EH (cell line): ENCODE measurements around the gene KRTAP7-1.

Experiments used
- DNase-seq: peaks from one replicate; pipeline ENCODE4 v3.0.0-alpha.2; 2015; ENCODE audit warnings: low read depth

The KRTAP7-1 gene, protein sequence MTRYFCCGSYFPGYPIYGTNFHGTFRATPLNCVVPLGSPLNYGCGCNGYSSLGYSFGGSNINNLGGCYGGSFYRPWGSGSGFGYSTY

DNA sequence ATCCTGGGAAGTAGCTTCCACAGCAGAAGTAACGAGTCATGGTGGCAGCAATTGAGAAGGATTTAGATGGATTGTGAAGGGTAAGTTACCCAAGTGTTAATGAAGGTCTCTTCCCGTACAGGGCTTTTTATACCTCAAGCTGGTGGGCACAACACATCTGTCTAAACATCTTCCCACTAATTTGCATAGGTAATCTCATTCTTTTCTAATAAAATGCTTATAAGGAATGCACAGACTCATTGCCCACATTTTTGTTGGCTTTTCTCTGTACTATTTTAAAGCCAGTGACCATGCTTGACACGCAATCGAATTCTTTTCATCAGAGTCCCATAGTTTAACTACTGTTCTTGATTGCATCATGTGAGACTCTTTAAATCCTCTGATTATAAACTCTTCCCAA, at the start of gene KRTAP7-1:
Gene KRTAP7-1, minus strand, starts transcription at position 101 of the 400 bp plus-strand sequence. Its CDS starts 61 bp downstream, at position 40.
- no peak for DNase-seq

DNA sequence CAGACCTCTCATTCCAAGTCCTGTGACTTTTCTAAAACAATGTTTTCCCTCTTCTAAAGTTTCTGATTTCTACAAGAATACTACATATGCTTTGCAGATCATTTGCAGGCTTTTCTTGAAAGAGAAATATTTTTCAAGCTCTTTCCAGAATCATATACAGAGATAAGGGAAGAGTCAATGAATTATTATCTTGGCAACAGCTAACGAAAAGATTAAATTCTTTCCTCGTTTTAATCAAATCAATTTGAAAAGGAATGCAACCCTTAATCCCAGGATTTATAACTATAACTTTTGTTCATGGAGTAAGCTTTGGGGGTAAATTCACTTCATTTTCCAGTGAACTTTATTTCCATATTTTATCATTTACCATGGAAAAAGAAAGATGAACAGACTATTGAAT, 45.0 kb upstream of the KRTAP7-1 start:
- no peak for DNase-seq

DNA sequence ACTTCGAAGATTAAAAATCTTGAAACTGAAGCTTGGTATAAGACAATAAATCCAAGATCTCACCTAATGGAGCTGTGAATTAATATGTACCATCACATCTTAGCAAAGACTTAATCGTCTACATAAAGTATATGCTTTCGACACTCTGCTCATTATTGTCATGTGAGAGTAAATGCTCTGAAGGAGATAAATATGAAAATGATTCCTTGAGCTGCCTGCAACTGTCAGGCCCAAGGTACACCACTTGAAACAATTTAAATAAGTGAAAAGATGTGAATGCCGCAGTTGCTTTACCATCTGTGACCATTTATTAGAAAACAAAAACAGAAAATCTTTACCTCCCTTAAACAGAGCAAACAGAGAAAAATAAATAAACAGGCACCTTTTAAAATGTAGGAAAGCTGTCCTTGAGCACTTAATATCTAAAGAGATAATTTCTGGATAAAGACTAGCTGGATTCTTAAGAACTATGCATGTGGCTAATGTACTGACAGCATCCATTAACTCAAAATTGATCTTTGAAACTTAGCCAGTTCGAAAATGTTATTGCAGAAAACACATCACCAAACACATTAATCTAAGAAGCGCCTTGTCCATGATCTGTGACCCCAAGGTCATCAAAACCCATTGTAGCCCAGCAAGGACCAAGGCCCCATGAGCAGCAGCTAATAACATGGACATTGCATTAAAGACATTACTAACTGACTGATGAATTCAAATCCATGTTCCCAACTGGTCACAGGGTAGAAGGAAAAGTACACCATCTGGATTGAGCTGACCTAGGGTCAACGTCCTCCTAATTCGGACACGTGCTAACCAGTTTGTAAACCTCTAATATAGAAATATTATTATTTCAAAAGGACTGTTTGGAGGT, 18.3 kb upstream of the KRTAP7-1 start:
- no peak for DNase-seq

DNA sequence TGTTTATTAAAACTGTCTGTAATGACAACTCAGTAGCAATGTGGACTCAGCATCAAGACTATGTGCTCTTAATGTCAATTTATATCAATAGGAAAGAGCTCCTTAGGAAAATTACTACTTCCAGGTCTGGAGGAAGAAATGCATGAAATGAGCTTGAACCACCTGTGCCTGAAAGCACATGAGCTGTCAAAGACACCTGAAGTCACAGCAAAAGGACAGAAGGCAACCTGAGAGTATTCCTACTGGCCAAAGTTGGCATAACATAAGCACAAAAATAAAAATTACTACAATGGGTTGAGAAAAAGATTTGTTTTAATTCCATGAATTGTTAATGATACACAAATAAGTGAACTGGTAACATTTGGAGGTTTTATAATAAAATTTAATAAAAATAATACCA, 13.4 kb upstream of the KRTAP7-1 start:
- DNase-seq, result no peak

DNA sequence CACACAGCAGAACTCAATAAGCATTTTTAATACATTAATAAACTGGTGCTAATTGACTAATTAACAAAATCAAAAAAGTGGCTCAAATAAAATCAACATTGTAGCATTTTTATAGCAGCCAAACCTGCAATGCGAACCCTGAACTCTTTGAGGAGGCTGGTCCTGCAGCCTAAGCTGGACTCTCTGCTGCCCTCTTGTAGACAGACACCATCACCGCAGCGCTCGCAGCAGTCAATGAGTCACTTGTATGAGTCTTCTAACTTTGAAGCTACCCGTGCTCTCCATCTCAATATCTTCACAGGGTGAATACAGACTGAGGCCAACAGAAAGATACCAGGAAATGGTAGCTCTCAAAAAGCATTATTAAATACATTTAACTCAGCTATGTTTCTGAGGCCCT, 9.7 kb upstream of the KRTAP7-1 start:
- no peak for DNase-seq

DNA sequence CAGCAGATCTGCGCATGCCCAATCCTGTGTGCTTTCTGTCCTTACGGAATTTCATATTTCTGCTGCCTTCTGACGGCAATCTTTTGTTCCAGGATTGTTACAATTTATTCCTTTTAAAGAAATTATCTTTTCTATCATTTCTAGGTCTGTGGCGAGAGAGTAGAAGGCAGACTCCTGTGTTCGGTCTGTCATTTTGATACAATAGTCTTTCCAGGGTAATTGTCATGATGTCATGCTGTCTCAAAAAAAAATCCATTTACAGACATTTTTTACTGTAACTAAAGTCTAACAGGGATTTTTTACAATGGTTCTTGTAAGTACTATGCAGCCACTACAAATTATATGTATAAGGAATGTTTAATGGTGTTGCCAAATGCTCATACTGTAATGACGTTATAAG, 9.0 kb upstream of the KRTAP7-1 start:
- no peak for DNase-seq

DNA sequence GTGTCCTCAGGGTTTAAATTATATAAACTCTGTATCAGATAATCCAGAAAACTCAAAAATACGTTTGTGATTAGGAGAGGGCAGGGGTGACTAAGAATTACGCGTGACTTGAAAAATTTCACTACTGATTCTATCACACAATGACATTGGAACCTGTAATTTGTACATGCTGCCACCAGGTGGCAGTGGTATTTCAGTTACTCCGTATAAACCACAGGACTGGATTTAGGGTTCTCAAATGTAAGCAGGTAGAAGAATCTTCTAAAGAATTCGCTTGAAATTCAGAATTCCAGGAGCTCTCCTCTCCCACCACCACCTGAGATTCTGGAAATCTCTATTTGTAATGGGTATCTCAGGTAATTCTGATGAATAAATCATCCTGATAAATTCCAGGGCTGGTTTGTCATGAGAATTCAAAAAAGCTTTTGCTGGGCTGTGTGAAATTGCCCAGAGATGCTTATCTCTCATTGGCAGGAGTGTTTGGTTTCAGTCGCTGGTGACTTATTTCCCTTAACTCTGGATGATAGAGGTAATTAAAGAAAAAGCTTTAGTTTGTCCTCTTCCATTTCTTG, 1.7 kb upstream of the KRTAP7-1 start:
- DNase-seq, result no peak

DNA sequence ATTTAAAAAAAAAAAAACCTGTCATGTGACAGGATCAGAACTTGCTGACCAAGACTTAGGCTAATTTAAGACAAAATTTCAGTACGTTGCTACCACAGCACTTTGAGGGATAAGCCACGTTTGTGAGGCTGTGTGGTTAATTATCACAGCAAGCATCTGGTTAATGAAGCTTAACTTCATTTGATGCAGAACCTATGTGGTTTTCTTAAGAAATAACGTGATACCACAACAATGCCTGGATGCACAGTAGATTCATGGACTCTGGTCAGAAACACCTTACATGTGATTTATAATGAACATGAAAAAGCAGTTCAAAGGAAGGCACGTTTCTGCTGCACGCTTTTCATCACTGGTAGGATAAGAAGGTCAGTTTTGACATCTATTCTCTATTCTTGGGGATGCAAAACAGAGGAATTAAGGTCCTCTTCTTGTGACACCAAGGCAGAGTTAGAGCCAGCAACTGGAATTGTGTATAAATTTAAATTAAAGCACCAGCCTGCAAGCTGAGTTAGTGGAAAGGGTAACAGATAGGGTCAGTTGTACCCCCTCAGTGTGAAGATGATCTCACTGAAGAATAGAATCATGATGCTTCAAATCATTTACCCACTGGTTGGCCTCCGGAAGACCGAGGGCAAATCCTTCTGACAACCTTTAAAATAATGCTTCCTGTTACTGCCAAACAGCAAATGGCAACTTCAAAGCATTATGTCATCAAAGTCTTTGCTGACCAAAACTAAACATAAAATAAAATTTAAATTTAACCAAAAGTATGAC, 10.5 kb downstream of the KRTAP7-1 start:
- no peak for DNase-seq

DNA sequence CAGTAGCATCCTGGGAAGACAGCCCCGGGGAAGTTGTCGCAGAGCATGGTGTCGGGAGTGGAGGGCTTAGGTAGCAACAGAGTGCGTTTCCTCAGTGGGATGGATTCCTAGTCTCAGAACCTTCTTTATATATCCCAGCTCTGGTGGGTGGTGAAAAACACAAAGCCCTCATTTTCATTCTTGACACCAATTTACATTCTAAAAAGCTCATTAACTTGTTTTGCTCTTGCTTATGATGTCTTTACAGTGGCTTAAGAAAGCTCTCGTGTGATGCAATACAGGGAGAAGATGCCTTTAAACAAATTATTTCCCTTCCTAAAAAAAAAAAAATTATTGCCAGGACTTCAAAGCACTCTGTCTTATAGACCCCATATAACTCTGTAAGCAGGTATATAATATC, 16.4 kb downstream of the KRTAP7-1 start, which contains the start of gene KRTAP8-1:
Gene KRTAP8-1, minus strand, starts transcription at position 101 of the 400 bp plus-strand sequence. Its CDS starts 54 bp downstream, at position 47.
- no peak for DNase-seq

DNA sequence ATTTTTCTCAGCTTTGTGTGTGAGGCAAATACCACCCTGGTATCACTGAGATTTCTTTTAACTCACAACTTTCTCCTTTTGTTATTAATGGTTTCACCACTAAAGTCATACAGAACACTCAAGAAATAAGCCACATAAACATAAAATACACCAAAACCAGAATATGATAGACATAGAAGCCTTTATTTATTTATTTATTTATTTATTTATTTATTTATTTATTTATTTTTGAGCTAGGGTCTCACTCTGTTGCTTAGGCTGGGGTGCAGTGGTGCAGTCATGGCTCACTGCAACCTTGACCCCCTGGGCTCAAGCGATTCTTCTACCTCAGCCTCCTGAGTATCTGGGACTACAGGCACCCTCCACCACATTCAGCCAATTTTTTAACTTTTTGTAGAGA, 29.0 kb downstream of the KRTAP7-1 start:
- no peak for DNase-seq

DNA sequence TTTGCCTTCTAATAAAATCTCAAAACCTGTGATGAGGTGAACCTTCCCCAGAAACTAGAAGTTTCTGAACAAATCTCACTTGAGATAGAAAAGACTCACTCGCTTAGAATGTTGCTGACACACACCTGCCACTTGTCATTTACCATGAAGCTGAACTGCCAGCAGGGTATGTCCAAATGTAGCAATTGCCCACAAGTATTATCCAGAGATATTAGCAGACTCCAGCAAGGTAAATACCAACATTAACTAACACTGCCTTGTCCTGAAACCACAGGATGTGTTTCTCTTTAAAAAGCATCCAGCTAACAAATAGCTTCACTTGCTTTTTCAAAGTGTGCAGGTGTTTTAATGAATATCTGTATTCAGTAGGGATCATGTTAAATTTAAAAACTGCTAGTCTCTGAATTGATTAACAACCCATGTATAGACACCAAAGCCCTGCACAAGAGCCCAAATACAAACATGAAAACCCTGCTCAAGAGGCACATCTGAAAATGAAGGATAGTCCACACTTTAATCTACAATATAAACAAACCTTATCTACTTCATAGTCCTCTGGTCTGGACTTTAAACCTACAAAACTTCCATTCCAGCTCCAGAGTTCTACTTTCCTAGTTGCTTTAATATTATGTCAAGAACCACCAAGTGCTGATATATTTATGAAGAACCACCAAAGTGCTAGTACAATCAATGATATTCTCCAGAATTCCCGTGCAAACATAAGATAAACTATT, 35.8 kb downstream of the KRTAP7-1 start:
- DNase-seq, result no peak

DNA sequence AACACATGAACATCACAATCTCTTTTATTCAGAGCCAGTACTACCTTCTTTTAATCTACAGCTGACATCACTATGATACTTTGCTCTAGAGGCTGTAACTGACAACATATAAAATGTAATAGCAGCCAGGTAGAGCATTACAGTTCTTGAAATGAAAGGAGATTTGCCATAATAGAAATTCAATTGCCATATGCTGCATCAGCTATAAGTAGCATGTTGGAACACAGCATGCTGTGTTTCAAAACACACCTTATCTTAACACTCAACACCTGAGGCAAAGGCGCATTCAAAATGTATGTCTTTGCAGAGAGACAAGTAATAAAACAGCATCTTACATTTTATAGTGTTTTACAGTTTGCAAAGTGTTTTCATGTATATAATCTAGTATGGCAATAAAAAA, 50.3 kb downstream of the KRTAP7-1 start:
- no peak for DNase-seq
